Neural cell (in vitro differentiated cells): Measurements from ENCODE around the gene SBK1. TPM values are rescaled to one million over a fixed set of nuclear protein-coding genes. Genes with fewer than 3 reads are reported as not detected.

ENCODE experiments used
- H2AFZ ChIP-seq: fragments of 200-600, 300-800 bp; sonication (generic), shearing (Covaris generic); 2 replicates; pipeline ENCODE4 v1.6.0; 2014; ENCODE audit warnings: low read depth, mild to moderate bottlenecking, antibody characterized with exemption, low read length, moderate library complexity
- H3F3A ChIP-seq: fragments of 200-600 bp; shearing (Covaris generic); 2 replicates; pipeline ENCODE4 v1.6.1; 2016; ENCODE audit warnings: mild to moderate bottlenecking, moderate library complexity, mixed read lengths, antibody characterized with exemption, low read length; ENCODE audit not compliant: insufficient read depth, poor library complexity, severe bottlenecking
- H3K27ac ChIP-seq: fragments of 200-600, 300-800 bp; sonication (generic), shearing (Covaris generic); 2 replicates; pipeline ENCODE4 v1.5.1; 2014; ENCODE audit warnings: mild to moderate bottlenecking, low read length, moderate library complexity
- H3K27me3 ChIP-seq: fragments of 300-800, 200-600 bp; sonication (generic), shearing (Covaris generic); 2 replicates; pipeline ENCODE4 v1.6.0; 2014; ENCODE audit warnings: mild to moderate bottlenecking, low read depth, low read length, moderate library complexity; ENCODE audit not compliant: insufficient read depth
- H3K36me3 ChIP-seq: fragments of 300-800, 200-600 bp; sonication (generic), shearing (Covaris generic); 2 replicates; pipeline ENCODE4 v1.5.1; 2014; ENCODE audit warnings: mild to moderate bottlenecking, antibody characterized with exemption, low read length, moderate library complexity; ENCODE audit not compliant: insufficient read depth
- H3K4me2 ChIP-seq: fragments of 300-800, 200-600 bp; sonication (generic), shearing (Covaris generic); 2 replicates; pipeline ENCODE4 v1.6.0; 2014; ENCODE audit warnings: mild to moderate bottlenecking, low read length
- H3K4me3 ChIP-seq: fragments of 300-800, 200-600 bp; sonication (generic), shearing (Covaris generic); 2 replicates; pipeline ENCODE4 v1.5.1; 2014; ENCODE audit warnings: mild to moderate bottlenecking, low read length, moderate library complexity
- H3K79me2 ChIP-seq: fragments of 200-600 bp; shearing (Covaris generic); replicated peaks from 2 replicates; pipeline ENCODE4 v1.6.0; 2014; ENCODE audit warnings: mild to moderate bottlenecking, low read length, moderate library complexity; ENCODE audit not compliant: insufficient read depth
- H3K9ac ChIP-seq: fragments of 300-800, 200-600 bp; sonication (generic), shearing (Covaris generic); 2 replicates; pipeline ENCODE4 v1.6.1; 2016; ENCODE audit warnings: mild to moderate bottlenecking, low read length, mixed read lengths
- H3K9me2 ChIP-seq: fragments of 200-600 bp; shearing (Covaris generic); 2 replicates; pipeline ENCODE4 v1.6.1; 2016; ENCODE audit warnings: mild to moderate bottlenecking, low read length, mixed read lengths; ENCODE audit not compliant: insufficient read depth
- H3K9me3 ChIP-seq: fragments of 200-600, 300-800 bp; sonication (generic), shearing (Covaris generic); 2 replicates; pipeline ENCODE4 v1.6.1; 2016; ENCODE audit warnings: mild to moderate bottlenecking, mixed run types, low read length, moderate library complexity, mixed read lengths
- H4K20me1 ChIP-seq: fragments of 200-600 bp; shearing (Covaris generic); 2 replicates; pipeline ENCODE4 v1.6.1; 2016; ENCODE audit warnings: mild to moderate bottlenecking, mixed run types; ENCODE audit not compliant: insufficient read depth
- EP300 ChIP-seq: fragments of 450-650 bp; conservative IDR thresholded peaks from 2 replicates; pipeline ENCODE4 v1.6.1; 2014; ENCODE audit warnings: antibody characterized with exemption, mild to moderate bottlenecking, moderate library complexity; ENCODE audit not compliant: poor library complexity, severe bottlenecking
- EZH2 ChIP-seq: fragments of 200-600, 300-800 bp; shearing (Covaris generic), sonication (generic); IDR thresholded peaks from 2 replicates; pipeline ENCODE4 v1.6.1; 2014; ENCODE audit warnings: antibody characterized with exemption, low read length, borderline replicate concordance, mild to moderate bottlenecking; ENCODE audit not compliant: insufficient read depth, poor library complexity, severe bottlenecking
- MXI1 ChIP-seq: fragments of 450-650 bp; conservative IDR thresholded peaks from 2 replicates; pipeline ENCODE4 v1.6.1; 2014; ENCODE audit warnings: antibody characterized with exemption, mild to moderate bottlenecking; ENCODE audit not compliant: poor library complexity, severe bottlenecking
- POLR2AphosphoS5 ChIP-seq: IDR thresholded peaks from 2 replicates; pipeline ENCODE4 v1.6.1; 2012
- RAD21 ChIP-seq: fragments of 450-650 bp; conservative IDR thresholded peaks from 2 replicates; pipeline ENCODE4 v1.6.1; 2014; ENCODE audit warnings: antibody characterized with exemption, mild to moderate bottlenecking, moderate library complexity
- SMC3 ChIP-seq: fragments of 450-650 bp; conservative IDR thresholded peaks from 2 replicates; pipeline ENCODE4 v1.6.1; 2014; ENCODE audit warnings: antibody characterized with exemption, mild to moderate bottlenecking, moderate library complexity; ENCODE audit not compliant: poor library complexity
- TAF1 ChIP-seq: IDR thresholded peaks from 2 replicates; pipeline ENCODE4 v1.6.1; 2012; ENCODE audit warnings: low read depth
- polyA plus RNA-seq: library from polyadenylated mRNA; depleted of rRNA; stranded (reverse); fragments of >200 nt; gene quantifications from 2 replicates; pipeline ENCODE4 v1.2.3, GENCODE V29; 2014
- TF ChIP-seq, protein P1 (sequence below): IDR thresholded peaks from 2 replicates; pipeline ENCODE4 v1.6.1; 2012; ENCODE audit warnings: borderline replicate concordance
- TF ChIP-seq, protein P2 (sequence below): fragments of 450-650 bp; IDR thresholded peaks from 2 replicates; pipeline ENCODE4 v1.5.1; 2014; ENCODE audit warnings: antibody characterized with exemption, mild to moderate bottlenecking, moderate library complexity; ENCODE audit not compliant: poor library complexity, severe bottlenecking

The SBK1 gene
- polyA plus RNA-seq, 1 donor from 2014 or later: 18.2 TPM

DNA sequence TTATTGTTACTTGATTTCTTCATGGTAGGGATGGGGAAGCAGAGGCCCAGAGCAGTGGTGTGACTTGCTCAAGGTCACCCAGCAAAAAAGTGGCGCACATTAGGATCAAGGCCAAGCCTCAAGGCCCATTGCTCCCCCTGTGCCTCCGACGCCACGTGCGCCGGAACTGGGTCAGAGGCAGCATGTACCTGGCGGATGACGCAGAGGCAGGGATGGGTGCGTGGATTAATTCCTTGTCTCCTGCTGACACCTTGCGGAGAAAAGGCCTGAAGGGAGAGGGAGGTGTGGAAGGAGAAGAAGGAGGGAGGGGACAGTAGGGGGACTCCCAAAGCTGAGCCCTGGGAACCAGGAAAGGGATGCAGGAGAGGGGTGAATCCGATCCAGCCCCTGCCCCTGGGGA, 18.5 kb downstream of the SBK1 start:
- H3F3A ChIP-seq: no peaks in the 10 kb centered on the region
- H3K27me3 ChIP-seq: no peaks in the 10 kb centered on the region
- H3K4me2 ChIP-seq: no peak overlapping the region
- H3K9ac ChIP-seq: no peak overlapping the region
- H3K9me2 ChIP-seq: no peaks in the 10 kb centered on the region
- TF ChIP-seq SMC3: no peak
- TF ChIP-seq MXI1: no peak
- TF ChIP-seq, protein P1, sequence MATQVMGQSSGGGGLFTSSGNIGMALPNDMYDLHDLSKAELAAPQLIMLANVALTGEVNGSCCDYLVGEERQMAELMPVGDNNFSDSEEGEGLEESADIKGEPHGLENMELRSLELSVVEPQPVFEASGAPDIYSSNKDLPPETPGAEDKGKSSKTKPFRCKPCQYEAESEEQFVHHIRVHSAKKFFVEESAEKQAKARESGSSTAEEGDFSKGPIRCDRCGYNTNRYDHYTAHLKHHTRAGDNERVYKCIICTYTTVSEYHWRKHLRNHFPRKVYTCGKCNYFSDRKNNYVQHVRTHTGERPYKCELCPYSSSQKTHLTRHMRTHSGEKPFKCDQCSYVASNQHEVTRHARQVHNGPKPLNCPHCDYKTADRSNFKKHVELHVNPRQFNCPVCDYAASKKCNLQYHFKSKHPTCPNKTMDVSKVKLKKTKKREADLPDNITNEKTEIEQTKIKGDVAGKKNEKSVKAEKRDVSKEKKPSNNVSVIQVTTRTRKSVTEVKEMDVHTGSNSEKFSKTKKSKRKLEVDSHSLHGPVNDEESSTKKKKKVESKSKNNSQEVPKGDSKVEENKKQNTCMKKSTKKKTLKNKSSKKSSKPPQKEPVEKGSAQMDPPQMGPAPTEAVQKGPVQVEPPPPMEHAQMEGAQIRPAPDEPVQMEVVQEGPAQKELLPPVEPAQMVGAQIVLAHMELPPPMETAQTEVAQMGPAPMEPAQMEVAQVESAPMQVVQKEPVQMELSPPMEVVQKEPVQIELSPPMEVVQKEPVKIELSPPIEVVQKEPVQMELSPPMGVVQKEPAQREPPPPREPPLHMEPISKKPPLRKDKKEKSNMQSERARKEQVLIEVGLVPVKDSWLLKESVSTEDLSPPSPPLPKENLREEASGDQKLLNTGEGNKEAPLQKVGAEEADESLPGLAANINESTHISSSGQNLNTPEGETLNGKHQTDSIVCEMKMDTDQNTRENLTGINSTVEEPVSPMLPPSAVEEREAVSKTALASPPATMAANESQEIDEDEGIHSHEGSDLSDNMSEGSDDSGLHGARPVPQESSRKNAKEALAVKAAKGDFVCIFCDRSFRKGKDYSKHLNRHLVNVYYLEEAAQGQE: no peak
- no peak for TF ChIP-seq TAF1
- TF ChIP-seq, protein P2, sequence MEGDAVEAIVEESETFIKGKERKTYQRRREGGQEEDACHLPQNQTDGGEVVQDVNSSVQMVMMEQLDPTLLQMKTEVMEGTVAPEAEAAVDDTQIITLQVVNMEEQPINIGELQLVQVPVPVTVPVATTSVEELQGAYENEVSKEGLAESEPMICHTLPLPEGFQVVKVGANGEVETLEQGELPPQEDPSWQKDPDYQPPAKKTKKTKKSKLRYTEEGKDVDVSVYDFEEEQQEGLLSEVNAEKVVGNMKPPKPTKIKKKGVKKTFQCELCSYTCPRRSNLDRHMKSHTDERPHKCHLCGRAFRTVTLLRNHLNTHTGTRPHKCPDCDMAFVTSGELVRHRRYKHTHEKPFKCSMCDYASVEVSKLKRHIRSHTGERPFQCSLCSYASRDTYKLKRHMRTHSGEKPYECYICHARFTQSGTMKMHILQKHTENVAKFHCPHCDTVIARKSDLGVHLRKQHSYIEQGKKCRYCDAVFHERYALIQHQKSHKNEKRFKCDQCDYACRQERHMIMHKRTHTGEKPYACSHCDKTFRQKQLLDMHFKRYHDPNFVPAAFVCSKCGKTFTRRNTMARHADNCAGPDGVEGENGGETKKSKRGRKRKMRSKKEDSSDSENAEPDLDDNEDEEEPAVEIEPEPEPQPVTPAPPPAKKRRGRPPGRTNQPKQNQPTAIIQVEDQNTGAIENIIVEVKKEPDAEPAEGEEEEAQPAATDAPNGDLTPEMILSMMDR: no peak
- TF ChIP-seq EZH2: no peak
- TF ChIP-seq POLR2AphosphoS5: no peak
- no peak for TF ChIP-seq EP300
- TF ChIP-seq RAD21: no peak
- peaks cover 8% of the 10 kb centered on the region for H3K36me3 ChIP-seq
- no peak overlapping the region for H2AFZ ChIP-seq
- H3K79me2 ChIP-seq: peaks cover 47% of the 10 kb centered on the region
- peaks cover 41% of the 10 kb centered on the region for H4K20me1 ChIP-seq
- no peak overlapping the region for H3K4me3 ChIP-seq
- H3K27ac ChIP-seq: no peak overlapping the region
- no peaks in the 10 kb centered on the region for H3K9me3 ChIP-seq

DNA sequence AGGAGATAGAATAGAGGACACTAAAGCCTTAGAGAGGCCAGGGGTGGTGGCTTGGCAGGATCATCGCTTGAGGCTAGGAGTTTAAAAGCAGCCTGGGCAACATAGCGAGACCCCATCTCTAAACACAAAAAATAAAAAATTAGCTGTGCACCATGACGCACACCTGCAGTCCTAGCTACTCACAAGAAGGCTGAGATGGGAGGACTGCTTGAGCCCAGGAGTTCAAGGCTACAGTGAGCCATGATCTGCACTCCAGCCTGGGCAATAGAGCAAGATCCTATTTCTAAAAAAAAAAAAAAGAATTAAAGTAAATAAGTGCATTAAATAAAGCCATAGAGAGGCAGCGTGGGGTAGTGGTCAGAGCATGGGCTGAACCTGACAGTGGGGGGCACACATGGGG, 19.1 kb downstream of the SBK1 start:
- Histone ChIP-seq H3K27me3 (no peaks in the 10 kb centered on the region), H3K27ac (no peak overlapping the region), H4K20me1 (peaks cover 40% of the 10 kb centered on the region), H3K4me3 (no peak overlapping the region), H3K36me3 (peaks cover 8% of the 10 kb centered on the region), H3K79me2 (peaks cover 41% of the 10 kb centered on the region), H3K9me2 (no peaks in the 10 kb centered on the region), H3F3A (no peaks in the 10 kb centered on the region), H3K9me3 (no peaks in the 10 kb centered on the region), H2AFZ (no peak overlapping the region), H3K4me2 (no peak overlapping the region), H3K9ac (no peak overlapping the region)
- TF ChIP-seq TAF1 (no peak), RAD21 (no peak), EZH2 (no peak)
- TF ChIP-seq, protein P1: no peak
- TF ChIP-seq, protein P2: no peak
